ENCODE measurements around the gene ANKRD36C. TPM values are rescaled to one million over a fixed set of nuclear protein-coding genes. Genes with fewer than 3 reads are reported as not detected.
"Not testable (repeated sequence)": the region's sequence is repeated elsewhere in the genome, so short reads cannot be mapped to it uniquely, and the experiment has no call there.

Gene ANKRD36C
- total RNA-seq, 2 experiments from 2014 or later, result 74.0 to 78.3 TPM

GRCh38 chr2:95930740-95931139 lies 60.9 kb downstream of the ANKRD36C start:
- intact Hi-C loops (cut with DNase I, micrococcal nuclease); H3K4me1 ChIP-seq (ENCODE audit: insufficient read depth, low read length); ATAC-seq (ENCODE audit: poor library complexity); H3K36me3 ChIP-seq (ENCODE audit: insufficient read depth, low read length); H3K27ac Mint-ChIP-seq; CTCF ChIA-PET; H3K27me3 Mint-ChIP-seq; H3K4me3 ChIP-seq (ENCODE audit: low read length); H3K9me3 Mint-ChIP-seq; DNase-seq; POLR2A ChIA-PET; H3K4me1 Mint-ChIP-seq (ENCODE audit: low read depth); H3K4me3 Mint-ChIP-seq; H3K9me3 ChIP-seq (ENCODE audit: control insufficient read depth in 1 of 2, insufficient read depth in 1 of 2, low read length in 2 of 2); H3K27ac ChIP-seq (ENCODE audit: low read depth in 1 of 2, low read length in 2 of 2); H3K27me3 ChIP-seq (ENCODE audit: control insufficient read depth in 1 of 2, insufficient read depth in 2 of 2, low read length in 2 of 2): not testable (repeated sequence)
- H3K36me3 Mint-ChIP-seq (ENCODE audit: low read depth), result peaks cover 59% of the 10 kb centered on the region

GRCh38 chr2:95917007-95917406 lies 74.6 kb downstream of the ANKRD36C start:
- ATAC-seq (ENCODE audit: poor library complexity); H3K9me3 ChIP-seq (ENCODE audit: control insufficient read depth in 1 of 2, insufficient read depth in 1 of 2, low read length in 2 of 2); H3K27me3 Mint-ChIP-seq; DNase-seq; H3K27me3 ChIP-seq (ENCODE audit: control insufficient read depth in 1 of 2, insufficient read depth in 2 of 2, low read length in 2 of 2); H3K4me3 ChIP-seq (ENCODE audit: low read length); H3K4me1 ChIP-seq (ENCODE audit: insufficient read depth, low read length); intact Hi-C loops (cut with DNase I, micrococcal nuclease); H3K27ac Mint-ChIP-seq; H3K27ac ChIP-seq (ENCODE audit: low read depth in 1 of 2, low read length in 2 of 2); POLR2A ChIA-PET; CTCF ChIA-PET; H3K4me3 Mint-ChIP-seq; H3K9me3 Mint-ChIP-seq; H3K4me1 Mint-ChIP-seq (ENCODE audit: low read depth): not testable (repeated sequence)
- peaks cover 23% of the 10 kb centered on the region for H3K36me3 ChIP-seq (ENCODE audit: insufficient read depth, low read length)
- peaks cover 85% of the 10 kb centered on the region for H3K36me3 Mint-ChIP-seq (ENCODE audit: low read depth)

GRCh38 chr2:95915131-95915530 lies 76.5 kb downstream of the ANKRD36C start:
- intact Hi-C loops (cut with DNase I, micrococcal nuclease); H3K27me3 Mint-ChIP-seq; H3K4me1 ChIP-seq (ENCODE audit: insufficient read depth, low read length); ATAC-seq (ENCODE audit: poor library complexity); H3K27ac Mint-ChIP-seq; POLR2A ChIA-PET; H3K9me3 Mint-ChIP-seq; H3K27ac ChIP-seq (ENCODE audit: low read depth in 1 of 2, low read length in 2 of 2); H3K4me1 Mint-ChIP-seq (ENCODE audit: low read depth); CTCF ChIA-PET; H3K27me3 ChIP-seq (ENCODE audit: control insufficient read depth in 1 of 2, insufficient read depth in 2 of 2, low read length in 2 of 2); H3K9me3 ChIP-seq (ENCODE audit: control insufficient read depth in 1 of 2, insufficient read depth in 1 of 2, low read length in 2 of 2); DNase-seq; H3K4me3 ChIP-seq (ENCODE audit: low read length); H3K4me3 Mint-ChIP-seq: not testable (repeated sequence)
- H3K36me3 Mint-ChIP-seq (ENCODE audit: low read depth), result peaks cover 89% of the 10 kb centered on the region
- H3K36me3 ChIP-seq (ENCODE audit: insufficient read depth, low read length), result peaks cover 23% of the 10 kb centered on the region

GRCh38 chr2:95911431-95911830 lies 80.2 kb downstream of the ANKRD36C start:
- H3K4me3 Mint-ChIP-seq; H3K27ac ChIP-seq (ENCODE audit: low read depth in 1 of 2, low read length in 2 of 2); intact Hi-C loops (cut with DNase I, micrococcal nuclease); H3K4me1 ChIP-seq (ENCODE audit: insufficient read depth, low read length); POLR2A ChIA-PET; H3K9me3 Mint-ChIP-seq; ATAC-seq (ENCODE audit: poor library complexity); DNase-seq; H3K27me3 Mint-ChIP-seq; H3K27ac Mint-ChIP-seq; H3K27me3 ChIP-seq (ENCODE audit: control insufficient read depth in 1 of 2, insufficient read depth in 2 of 2, low read length in 2 of 2); H3K4me1 Mint-ChIP-seq (ENCODE audit: low read depth); H3K9me3 ChIP-seq (ENCODE audit: control insufficient read depth in 1 of 2, insufficient read depth in 1 of 2, low read length in 2 of 2); H3K4me3 ChIP-seq (ENCODE audit: low read length); CTCF ChIA-PET: not testable (repeated sequence)
- peaks cover 15% of the 10 kb centered on the region for H3K36me3 ChIP-seq (ENCODE audit: insufficient read depth, low read length)
- H3K36me3 Mint-ChIP-seq (ENCODE audit: low read depth), result peaks cover 60% of the 10 kb centered on the region

- H3K27ac ChIP-seq (ENCODE audit: low read depth in 1 of 2, low read length in 2 of 2); H3K4me1 ChIP-seq (ENCODE audit: insufficient read depth, low read length); H3K27me3 Mint-ChIP-seq; H3K4me1 Mint-ChIP-seq (ENCODE audit: low read depth); H3K27me3 ChIP-seq (ENCODE audit: control insufficient read depth in 1 of 2, insufficient read depth in 2 of 2, low read length in 2 of 2); DNase-seq; intact Hi-C loops (cut with DNase I, micrococcal nuclease); H3K4me3 Mint-ChIP-seq; H3K36me3 ChIP-seq (ENCODE audit: insufficient read depth, low read length); ATAC-seq (ENCODE audit: poor library complexity); CTCF ChIA-PET; H3K9me3 ChIP-seq (ENCODE audit: control insufficient read depth in 1 of 2, insufficient read depth in 1 of 2, low read length in 2 of 2); H3K9me3 Mint-ChIP-seq; H3K27ac Mint-ChIP-seq; H3K4me3 ChIP-seq (ENCODE audit: low read length); POLR2A ChIA-PET: not testable (repeated sequence)
- peaks cover 47% of the 10 kb centered on the region for H3K36me3 Mint-ChIP-seq (ENCODE audit: low read depth)
These were observed 97.2 kb downstream of the ANKRD36C start for GRCh38 chr2:95894443-95894842.

GRCh38 chr2:95867929-95868328 lies 123.7 kb downstream of the ANKRD36C start:
- H3K4me3 ChIP-seq (ENCODE audit: low read length); H3K27ac ChIP-seq (ENCODE audit: low read depth in 1 of 2, low read length in 2 of 2); intact Hi-C loops (cut with DNase I, micrococcal nuclease); H3K36me3 ChIP-seq (ENCODE audit: insufficient read depth, low read length); POLR2A ChIA-PET; H3K9me3 Mint-ChIP-seq; ATAC-seq (ENCODE audit: poor library complexity); H3K4me1 ChIP-seq (ENCODE audit: insufficient read depth, low read length); DNase-seq; H3K4me1 Mint-ChIP-seq (ENCODE audit: low read depth); H3K27me3 ChIP-seq (ENCODE audit: control insufficient read depth in 1 of 2, insufficient read depth in 2 of 2, low read length in 2 of 2); H3K4me3 Mint-ChIP-seq; H3K9me3 ChIP-seq (ENCODE audit: control insufficient read depth in 1 of 2, insufficient read depth in 1 of 2, low read length in 2 of 2); CTCF ChIA-PET; H3K27me3 Mint-ChIP-seq; H3K27ac Mint-ChIP-seq: not testable (repeated sequence)
- peaks cover 12% of the 10 kb centered on the region for H3K36me3 Mint-ChIP-seq (ENCODE audit: low read depth)

- H3K27me3 ChIP-seq (ENCODE audit: control insufficient read depth in 1 of 2, insufficient read depth in 2 of 2, low read length in 2 of 2); POLR2A ChIA-PET; ATAC-seq (ENCODE audit: poor library complexity); H3K4me1 ChIP-seq (ENCODE audit: insufficient read depth, low read length); H3K36me3 ChIP-seq (ENCODE audit: insufficient read depth, low read length); CTCF ChIA-PET; H3K27ac Mint-ChIP-seq; H3K4me1 Mint-ChIP-seq (ENCODE audit: low read depth); H3K9me3 Mint-ChIP-seq; H3K27ac ChIP-seq (ENCODE audit: low read depth in 1 of 2, low read length in 2 of 2); intact Hi-C loops (cut with DNase I, micrococcal nuclease); DNase-seq; H3K4me3 ChIP-seq (ENCODE audit: low read length); H3K9me3 ChIP-seq (ENCODE audit: control insufficient read depth in 1 of 2, insufficient read depth in 1 of 2, low read length in 2 of 2); H3K27me3 Mint-ChIP-seq; H3K4me3 Mint-ChIP-seq: not testable (repeated sequence)
- H3K36me3 Mint-ChIP-seq (ENCODE audit: low read depth), result peaks cover 12% of the 10 kb centered on the region
These were observed 124.5 kb downstream of the ANKRD36C start for GRCh38 chr2:95867047-95867677.

Data from CD4-positive, alpha-beta T cell (primary cell).